Activated CD4-positive, CD25-positive, alpha-beta regulatory T cell treated with anti-CD3 and anti-CD28 coated beads, Interleukin-2, amount 50 U/mL, for 72 hours (primary cell): Measurements from ENCODE around the gene BMPR1A.
"Not testable (repeated sequence)": the region's sequence is repeated elsewhere in the genome, so short reads cannot be mapped to it uniquely, and the experiment has no call there.

Source experiments
- DNase-seq: peaks from one replicate; pipeline ENCODE4 v3.0.0; 2021

BMPR1A gene

GRCh38 chr10:86851328-86852207 is 95.1 kb downstream of the BMPR1A start:
- no peak for DNase-seq

- DNase-seq = not testable (repeated sequence)
Measured at GRCh38 chr10:86853582-86853981, 97.2 kb downstream of the BMPR1A start.

GRCh38 chr10:86855513-86855912 is 99.1 kb downstream of the BMPR1A start:
- DNase-seq = no peak

GRCh38 chr10:86856156-86856555 is 99.7 kb downstream of the BMPR1A start:
- no peak for DNase-seq

DNA sequence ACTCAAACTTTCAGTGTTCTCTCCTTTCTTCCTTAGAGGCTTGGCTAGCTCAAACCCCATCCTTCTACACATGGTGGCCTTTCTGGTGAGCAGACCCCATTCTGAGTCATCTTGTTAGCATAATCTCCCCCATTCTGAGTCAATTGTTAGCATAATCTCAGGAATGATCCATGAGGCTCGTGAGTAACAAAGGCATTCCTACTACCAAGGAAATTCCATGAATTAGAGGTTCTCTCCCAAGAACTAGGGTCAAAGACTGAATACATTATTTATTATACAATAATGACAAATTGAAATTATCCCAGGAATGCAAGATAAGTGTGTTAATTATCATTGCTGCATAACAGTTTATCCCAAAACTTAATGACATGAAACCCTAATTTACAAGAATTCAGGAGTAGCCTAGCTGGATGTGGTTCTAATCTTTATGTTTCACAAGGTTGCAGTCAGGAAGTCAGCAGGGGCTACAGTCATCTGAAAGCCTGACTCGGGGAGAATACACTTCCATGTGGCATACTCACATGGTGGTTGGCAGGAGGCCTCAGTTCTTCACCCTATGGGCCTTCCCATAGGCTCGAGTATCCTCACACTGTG is 100.8 kb downstream of the BMPR1A start:
- no peak for DNase-seq

DNA sequence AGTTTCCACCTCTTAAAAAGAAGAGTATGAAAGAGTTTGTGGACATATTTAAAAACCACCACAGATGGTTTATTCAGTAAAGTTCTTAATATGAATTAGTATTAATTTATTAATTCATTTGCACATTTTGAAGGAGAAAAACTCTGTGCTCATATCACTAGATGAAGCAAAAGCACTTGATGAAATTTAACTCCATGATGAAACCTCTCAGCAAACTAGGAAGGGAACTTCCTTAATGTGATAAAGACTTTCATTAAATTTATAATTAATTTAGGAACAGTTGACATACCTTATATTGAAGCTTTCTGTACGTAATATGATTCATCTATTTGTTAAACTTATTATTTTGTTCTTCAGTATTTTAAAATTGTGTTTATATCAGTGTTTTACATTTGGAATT is 101.6 kb downstream of the BMPR1A start:
- DNase-seq = no peak

DNA sequence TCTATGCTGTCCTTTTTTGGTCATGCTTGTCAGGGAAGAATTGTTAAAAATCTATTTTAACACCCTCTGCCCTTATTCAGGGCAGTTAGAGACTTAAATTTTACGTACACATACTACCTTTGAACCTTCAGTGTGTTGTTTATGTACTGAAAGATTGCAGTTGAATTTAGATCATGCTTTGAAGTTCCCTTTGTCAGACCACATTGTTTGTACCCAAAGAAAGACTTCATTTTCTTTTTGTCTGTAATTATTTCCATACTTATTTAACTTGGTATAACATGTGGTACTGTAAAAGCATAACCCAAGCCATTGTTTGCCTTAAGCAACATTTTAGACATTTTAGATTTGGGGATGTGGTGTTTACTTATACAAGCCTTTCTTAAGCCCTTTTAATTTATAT is 104.9 kb downstream of the BMPR1A start:
- no peak for DNase-seq

DNA sequence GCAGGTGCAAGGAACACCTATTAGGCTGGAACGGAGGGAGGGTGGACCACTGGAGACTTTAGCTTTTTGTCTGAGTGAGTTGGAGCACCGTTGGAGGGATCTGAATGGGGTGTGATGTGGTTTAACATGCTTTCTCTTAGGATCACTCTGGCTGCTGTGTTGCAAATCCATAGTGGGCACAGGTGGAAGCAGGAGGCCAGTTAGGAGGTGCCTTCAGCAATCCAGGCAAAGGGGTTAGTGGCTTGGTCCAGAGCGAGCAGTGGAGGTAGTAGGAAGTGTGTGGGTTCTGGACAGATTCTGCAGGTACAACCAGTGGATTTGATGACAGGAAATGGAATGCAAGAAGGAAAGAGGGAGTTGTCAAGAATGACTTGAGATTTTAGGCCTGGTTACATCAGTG is 106.0 kb downstream of the BMPR1A start:
- DNase-seq = no peak

GRCh38 chr10:86862786-86863483 is 106.5 kb downstream of the BMPR1A start:
- no peak for DNase-seq

GRCh38 chr10:86863484-86863842 is 107.0 kb downstream of the BMPR1A start:
- DNase-seq = no peak

GRCh38 chr10:86865011-86865811 is 108.8 kb downstream of the BMPR1A start:
- DNase-seq = not testable (repeated sequence)

- DNase-seq = no peak
Measured at GRCh38 chr10:86867149-86867548, 110.7 kb downstream of the BMPR1A start.

GRCh38 chr10:86868353-86868752 is 111.9 kb downstream of the BMPR1A start:
- no peak for DNase-seq

DNA sequence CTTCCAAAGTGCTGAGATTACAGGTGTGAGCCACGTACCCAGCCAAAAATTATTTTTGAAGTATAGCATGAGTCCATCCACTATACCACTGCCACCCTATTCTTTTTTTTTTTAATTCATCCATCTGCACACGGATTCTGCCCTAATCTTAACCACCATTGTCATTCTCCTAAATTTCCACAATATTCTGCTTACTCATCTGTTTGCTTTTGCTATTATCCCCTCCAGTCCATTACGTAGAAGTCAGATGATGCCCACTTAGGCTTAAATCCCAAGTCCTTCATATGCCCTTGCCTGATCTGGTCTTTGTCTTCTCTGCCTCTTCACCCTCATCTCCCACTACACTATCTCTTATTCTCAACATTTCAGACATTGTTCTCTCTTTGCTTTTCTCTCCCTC is 114.3 kb downstream of the BMPR1A start:
- DNase-seq = no peak

DNA sequence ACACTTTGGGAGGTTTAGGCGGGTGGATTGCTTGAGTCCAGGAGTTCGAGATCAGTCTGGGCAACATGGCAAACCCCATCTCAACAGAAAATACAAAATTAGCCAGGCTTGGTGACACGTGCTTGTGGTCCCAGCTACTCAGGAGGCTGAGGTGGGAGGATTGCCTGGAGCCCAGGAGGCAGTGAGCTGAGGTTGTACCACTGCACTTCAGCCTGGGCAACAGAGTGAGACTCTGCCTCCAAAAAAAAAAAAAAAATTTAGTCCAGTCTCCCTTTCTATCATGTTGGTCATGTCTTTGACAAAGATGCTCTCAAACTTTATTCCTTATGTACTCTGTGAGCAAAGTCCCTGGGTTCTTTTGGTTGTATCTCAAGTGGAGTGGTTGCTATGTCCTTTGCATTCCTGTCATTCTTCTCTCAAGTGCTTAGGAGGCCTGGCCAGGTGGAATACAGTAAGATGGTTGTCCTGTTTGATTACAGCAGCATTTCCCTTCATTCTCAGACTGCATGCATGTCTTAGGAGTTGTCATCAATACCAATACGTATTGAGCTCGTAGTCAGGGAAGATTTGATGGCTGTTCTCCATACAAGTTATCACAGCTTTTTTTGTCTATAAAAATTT is 115.3 kb downstream of the BMPR1A start:
- DNase-seq = no peak

DNA sequence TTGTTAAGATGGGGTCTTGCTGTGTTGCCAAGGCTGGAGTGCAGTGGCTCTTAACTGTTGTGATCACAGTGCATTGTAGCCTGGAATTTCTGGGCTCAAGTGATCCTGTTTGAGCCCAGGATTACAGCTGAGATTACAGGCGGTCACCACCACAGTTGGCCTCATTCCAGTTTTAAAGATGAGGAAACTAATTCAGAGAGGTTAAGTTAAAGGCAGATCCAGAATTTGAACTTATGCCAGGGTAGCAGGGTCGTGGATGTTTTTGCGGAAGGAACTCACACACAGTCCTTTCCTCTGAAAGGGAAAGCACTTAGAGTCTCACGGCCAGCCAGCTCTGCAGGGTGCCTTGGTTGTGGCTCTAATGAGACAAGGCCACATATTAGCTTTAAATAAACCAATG is 116.3 kb downstream of the BMPR1A start:
- no peak for DNase-seq

DNA sequence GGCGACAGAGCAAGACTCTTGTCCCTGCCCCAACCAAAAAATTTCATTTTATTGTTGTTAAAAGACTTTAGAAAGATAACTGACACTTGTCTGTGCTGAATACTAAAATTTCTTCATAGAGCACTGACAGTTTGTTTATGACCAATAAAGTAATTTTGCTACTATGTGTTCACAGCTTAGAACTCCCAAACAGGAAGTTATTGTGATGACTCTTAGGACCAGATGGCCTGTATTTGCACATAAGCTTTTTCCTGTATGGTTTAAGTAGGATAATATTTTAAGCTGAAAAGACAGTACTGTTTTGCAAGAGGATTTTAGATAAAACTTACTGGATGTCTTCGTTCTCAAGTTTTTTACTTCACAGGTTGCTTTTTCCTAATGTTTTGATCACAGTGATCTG is 120.3 kb downstream of the BMPR1A start:
- no peak for DNase-seq

DNA sequence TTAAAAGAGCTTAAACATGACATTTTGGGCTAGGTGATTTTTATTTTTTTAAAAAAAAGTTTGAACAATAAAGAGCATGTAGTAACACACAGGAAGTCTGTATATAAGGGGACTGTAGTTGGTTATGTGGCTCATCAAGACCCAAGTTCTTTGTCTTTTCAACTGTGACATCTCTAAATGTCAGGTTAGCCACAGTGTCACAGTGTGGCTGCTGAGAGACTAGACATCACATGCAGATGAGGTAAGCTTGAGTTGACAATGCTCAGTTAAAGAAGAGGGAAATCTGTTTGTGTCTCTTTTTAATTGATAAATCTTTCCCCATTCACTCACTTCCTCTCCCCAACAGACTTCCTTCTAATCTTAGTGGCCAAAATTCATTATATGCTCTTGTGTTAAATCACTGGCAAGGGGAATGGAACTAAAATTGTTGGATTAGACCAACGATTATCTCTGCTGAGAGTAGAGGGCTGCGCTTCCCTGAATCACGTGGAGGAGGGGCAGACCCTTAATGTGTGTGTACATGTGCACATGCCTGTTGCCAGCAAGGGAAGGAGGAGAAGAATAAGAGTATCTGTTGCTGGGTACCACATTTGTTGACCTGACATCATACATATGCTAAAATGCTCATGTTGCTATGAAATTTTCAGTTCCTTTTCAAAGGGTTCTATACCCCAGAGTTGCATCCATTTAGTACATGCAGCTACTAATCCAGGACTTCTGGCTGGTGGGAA is 122.7 kb downstream of the BMPR1A start:
- DNase-seq = no peak

- no peak for DNase-seq
Measured at GRCh38 chr10:86880971-86881370, 124.6 kb downstream of the BMPR1A start.

- no peak for DNase-seq
Measured at GRCh38 chr10:86888585-86889381, 132.4 kb downstream of the BMPR1A start.

GRCh38 chr10:86889997-86890396 is 133.6 kb downstream of the BMPR1A start:
- DNase-seq = no peak
